MM.1S (cell line): ENCODE data around the gene RALGAPA2.

Experiments
- CTCF ChIP-seq: fragments of 300-600 bp; sonication (generic); IDR thresholded peaks from 2 replicates; pipeline ENCODE4 v1.5.1; 2016; ENCODE audit warnings: antibody characterized with exemption, low read length, mixed read lengths
- EZH2 ChIP-seq: fragments of 300-600 bp; sonication (generic); optimal IDR thresholded peaks from 2 replicates; pipeline ENCODE3; 2017; ENCODE audit warnings: low read depth, mild to moderate bottlenecking, antibody characterized with exemption, low read length, mixed read lengths
- EZH2phosphoT487 ChIP-seq: fragments of 300-600 bp; sonication (generic); IDR thresholded peaks from 2 replicates; pipeline ENCODE4 v1.6.1; 2018; ENCODE audit warnings: antibody characterized with exemption, low read length

- no peak for TF ChIP-seq CTCF
- no peak for TF ChIP-seq EZH2
- TF ChIP-seq EZH2phosphoT487: no peak
Measured at GRCh38 chr20:20562507-20562906, 149.9 kb downstream of the RALGAPA2 start.
